Neutrophil (primary cell): ENCODE data around the gene TEX9.

Source experiments
- H3K27ac ChIP-seq: fragments of 200-600 bp; sonication (generic); 2 replicates; pipeline ENCODE4 v1.5.1; 2016; ENCODE audit warnings: mild to moderate bottlenecking, moderate library complexity
- H3K27me3 ChIP-seq: fragments of 200-600 bp; sonication (generic); 2 replicates; pipeline ENCODE4 v1.6.0; 2016; ENCODE audit warnings: mild to moderate bottlenecking
- H3K36me3 ChIP-seq: fragments of 200-600 bp; sonication (generic); 2 replicates; pipeline ENCODE4 v1.5.1; 2017
- H3K4me1 ChIP-seq, 2 experiments: fragments of 200-600 bp in 1 of 2; sonication (generic) in 1 of 2; 1 replicate in 1 of 2; 2 replicates in 1 of 2; pipeline versions ENCODE4 v1.5.1 to v1.6.1; 2013 to 2016; ENCODE audit warnings: low read depth in 1 of 2, low read length in 1 of 2, mild to moderate bottlenecking in 1 of 2, moderate library complexity in 1 of 2; ENCODE audit not compliant: control insufficient read depth in 1 of 2, insufficient read depth in 1 of 2
- H3K4me3 ChIP-seq, 2 experiments: fragments of 200-600 bp in 1 of 2; sonication (generic) in 1 of 2; 1 replicate in 1 of 2; 2 replicates in 1 of 2; pipeline ENCODE4 v1.5.1; 2013 to 2016; ENCODE audit warnings: low read depth in 1 of 2, low read length in 1 of 2, mild to moderate bottlenecking in 1 of 2, moderate library complexity in 1 of 2
- H3K9me3 ChIP-seq: fragments of 200-600 bp; sonication (generic); 2 replicates; pipeline ENCODE4 v1.5.1; 2016
- CTCF ChIP-seq: fragments of 200-600 bp; sonication (generic); IDR thresholded peaks from 2 replicates; pipeline ENCODE4 v1.5.1; 2016; ENCODE audit warnings: antibody characterized with exemption

TEX9 gene

GRCh38 chr15:56475351-56475750 lies 110.1 kb downstream of the TEX9 start:
- TF ChIP-seq CTCF = no peak
- H3K27me3 ChIP-seq = no peaks in the 10 kb centered on the region
- H3K9me3 ChIP-seq = no peaks in the 10 kb centered on the region
- no peaks in the 10 kb centered on the region for H3K4me1 ChIP-seq
- no peaks in the 10 kb centered on the region for H3K36me3 ChIP-seq
- H3K4me3 ChIP-seq = no peak overlapping the region
- H3K27ac ChIP-seq = no peak overlapping the region
